Inflammatory macrophage (primary cell): Measurements from ENCODE around the gene TJP2.
"Not testable (repeated sequence)": the region's sequence is repeated elsewhere in the genome, so short reads cannot be mapped to it uniquely, and the experiment has no call there.

ENCODE experiments used
- DNase-seq, 2 donors: peaks; one replicate each; pipeline ENCODE4 v3.0.0-alpha.2; 2020 to 2022

TJP2 gene

DNA sequence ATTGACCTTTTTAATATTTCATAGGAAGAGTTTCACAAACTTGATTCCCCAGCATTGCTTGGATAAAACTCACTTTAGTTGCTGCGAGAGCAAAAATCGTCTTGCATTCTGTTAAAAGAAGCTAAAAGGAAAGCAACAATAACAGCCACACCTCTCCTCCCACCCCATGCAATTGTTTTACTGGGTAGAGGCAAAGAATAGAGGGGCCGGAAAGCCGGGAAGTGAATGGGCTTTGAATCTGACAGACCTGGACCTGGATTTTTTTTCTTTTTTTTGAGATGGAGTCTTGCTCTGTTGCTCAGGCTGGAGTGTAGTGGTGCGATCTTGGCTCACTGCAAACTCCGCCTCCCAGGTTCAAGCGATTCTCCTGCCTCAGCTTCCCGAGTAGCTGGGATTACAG is 9.5 kb upstream of the TJP2 start:
- not testable (repeated sequence) for DNase-seq

GRCh38 chr9:69165581-69165980 is 8.5 kb upstream of the TJP2 start:
- DNase-seq: no peak

DNA sequence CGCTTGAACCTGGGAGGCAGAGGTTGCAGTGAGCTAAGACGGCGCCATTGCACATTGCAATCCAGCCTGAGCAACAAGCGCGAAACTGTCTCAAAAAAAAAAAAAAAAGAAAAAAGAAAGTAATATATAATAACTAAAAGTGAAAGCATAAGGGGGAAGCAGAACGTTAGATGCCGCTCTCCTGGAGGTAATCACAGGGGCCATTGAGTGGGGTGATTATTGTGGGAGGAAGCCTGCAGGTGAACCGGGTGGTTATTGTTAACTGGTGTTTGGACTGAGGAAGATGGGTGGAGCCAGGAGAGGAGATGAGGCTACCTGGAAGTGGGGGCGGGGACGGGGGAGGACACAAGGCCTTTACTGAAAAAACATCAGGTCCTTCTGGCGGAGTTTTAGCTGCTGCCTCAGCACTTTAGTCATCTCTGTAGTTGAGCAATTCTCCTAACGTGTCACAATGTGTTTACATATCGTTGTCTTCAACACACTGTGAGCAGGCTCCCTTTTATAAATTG is 5.3 kb upstream of the TJP2 start:
- DNase-seq: peak; percentile 72 to 83

GRCh38 chr9:69170231-69170630 is 3.8 kb upstream of the TJP2 start:
- DNase-seq: no peak

DNA sequence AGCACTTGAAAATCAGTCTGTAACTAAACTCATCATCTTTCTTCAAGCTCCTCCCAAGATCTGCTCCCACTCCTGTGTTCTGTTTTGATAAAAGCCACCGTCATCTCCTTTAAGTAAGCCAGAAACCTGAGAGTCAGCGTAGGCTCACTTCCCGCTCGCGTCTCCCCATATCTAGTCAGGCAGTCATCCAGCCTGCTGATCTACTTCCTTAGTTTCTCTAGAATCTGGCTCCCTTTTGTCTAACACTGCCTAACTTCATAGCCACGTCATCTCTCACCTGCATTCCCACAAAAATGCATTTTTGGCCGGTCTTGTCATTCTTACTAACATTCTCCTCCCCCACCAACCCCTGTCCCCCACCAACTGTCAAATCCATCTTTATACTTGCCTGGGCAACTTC is 3.0 kb upstream of the TJP2 start:
- DNase-seq: peak; percentile 67 to 83

GRCh38 chr9:69171517-69171916 is 2.6 kb upstream of the TJP2 start:
- no peak for DNase-seq

GRCh38 chr9:69172895-69173294 is 1.2 kb upstream of the TJP2 start:
- DNase-seq: no peak

DNA sequence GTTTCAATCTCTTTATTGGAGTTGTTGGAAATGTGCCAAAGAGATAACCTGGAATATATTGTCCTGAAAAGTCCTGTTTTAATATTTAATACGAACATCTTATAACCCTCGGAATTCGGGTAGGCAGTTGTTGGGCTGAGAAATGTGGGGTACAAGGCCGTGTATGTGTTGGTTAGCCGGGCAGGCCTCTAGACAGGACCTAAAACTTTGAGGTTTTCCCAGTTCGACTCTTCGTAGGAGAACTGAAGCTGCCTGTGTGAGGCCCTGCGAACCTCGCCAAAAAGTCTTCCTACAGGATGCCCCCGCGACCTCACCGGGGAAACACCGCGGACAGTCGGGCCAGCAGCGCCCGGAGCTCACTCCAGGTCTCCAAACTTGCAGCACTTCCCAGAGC is 583 bp upstream of the TJP2 start:
- no peak for DNase-seq

GRCh38 chr9:69174616-69175463 is 763 bp downstream of the TJP2 start:
- DNase-seq: peak; percentile 64 to 88

DNA sequence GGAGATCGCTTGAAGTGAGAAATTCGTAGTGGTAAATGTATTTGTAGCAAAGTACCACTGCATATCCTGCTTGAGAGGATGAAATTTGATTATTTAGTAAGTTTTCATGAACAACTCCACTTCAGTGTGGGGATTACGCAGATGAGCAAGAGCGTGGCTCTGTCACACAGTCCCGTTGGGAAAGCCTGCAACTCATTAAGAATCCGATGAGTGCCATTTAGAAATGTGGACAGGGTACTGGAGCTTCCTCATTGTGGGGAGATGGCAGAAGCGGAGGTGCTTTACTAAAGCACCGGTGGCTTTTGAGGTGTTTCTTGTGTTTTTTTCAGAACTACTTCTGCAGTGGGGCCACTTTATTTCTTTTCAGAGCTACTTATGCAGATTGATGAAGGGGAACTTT is 1.4 kb downstream of the TJP2 start:
- DNase-seq: peak; percentile 51 to 64

DNA sequence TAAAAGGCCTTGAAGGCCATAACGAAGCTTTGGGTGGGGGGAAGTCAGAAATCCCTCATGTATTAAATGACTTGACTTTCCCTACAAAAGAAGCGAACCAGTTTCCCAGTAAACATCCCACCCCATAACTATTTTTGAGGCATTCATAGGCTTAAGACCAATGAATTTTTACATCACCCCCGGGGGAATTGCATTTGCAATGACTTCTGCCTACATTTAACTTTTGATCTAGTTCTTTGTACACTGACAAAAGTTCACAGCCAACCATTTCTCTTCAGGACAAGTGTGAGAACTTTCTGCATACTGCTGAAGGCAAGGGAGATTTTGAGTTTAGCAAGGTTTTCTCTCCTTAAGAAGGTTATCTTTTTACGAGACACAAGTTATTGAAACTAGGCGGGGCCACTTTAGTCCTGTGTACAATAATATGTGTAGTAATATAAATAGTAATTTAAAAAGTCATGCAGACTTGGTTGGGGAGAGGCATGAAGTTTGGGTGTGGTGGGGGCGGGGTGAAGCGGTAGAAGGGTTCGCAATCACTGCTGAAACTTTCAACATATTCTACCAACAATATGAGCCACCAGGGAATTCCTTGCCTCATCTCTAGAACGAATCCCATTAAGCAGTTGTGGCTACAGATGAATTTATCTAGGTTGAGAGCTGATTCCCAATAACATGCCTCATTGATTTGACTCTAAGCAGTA is 2.5 kb downstream of the TJP2 start:
- peak; percentile 16 to 40 for DNase-seq

DNA sequence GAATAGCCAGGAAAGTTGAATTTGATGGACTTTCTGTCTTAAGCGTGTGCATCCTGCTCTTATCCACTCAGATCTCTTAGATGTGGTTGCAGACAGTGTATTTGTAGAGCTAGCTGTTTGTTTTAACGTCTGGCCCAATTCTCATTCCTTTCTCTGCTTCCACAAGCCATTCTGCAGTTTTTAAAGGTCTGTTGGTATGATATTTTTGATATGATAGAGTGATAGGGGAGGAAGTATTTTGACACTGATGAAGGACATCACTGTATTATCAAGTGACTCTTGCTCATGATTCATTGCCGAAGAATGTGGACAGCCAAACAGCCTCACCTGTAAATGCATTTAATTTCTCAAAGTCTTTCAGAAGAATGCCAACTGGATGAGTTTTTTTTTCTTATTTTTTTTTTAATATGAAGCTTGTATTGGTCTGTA is 4.5 kb downstream of the TJP2 start:
- no peak for DNase-seq

GRCh38 chr9:69179037-69179436 is 5.0 kb downstream of the TJP2 start:
- DNase-seq: no peak

DNA sequence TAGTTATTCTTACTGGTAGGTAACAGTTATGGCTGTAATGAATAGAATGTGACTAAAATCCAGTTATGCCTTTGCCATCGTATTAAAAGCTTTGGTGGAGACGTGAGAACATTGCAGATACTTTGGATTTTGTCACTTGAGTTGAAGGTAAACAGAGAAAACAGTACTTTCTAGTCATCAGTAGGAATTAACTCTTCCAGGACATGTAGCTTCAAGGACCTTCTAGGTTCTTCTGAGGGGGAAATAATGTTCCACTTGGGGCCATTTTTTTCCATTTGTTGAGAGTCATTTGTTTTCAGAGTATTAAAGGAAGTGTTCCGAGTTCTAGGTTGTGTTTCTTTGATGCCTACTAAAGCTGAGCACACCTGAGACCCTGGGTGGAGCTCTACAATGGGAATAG is 6.1 kb downstream of the TJP2 start:
- DNase-seq: no peak

DNA sequence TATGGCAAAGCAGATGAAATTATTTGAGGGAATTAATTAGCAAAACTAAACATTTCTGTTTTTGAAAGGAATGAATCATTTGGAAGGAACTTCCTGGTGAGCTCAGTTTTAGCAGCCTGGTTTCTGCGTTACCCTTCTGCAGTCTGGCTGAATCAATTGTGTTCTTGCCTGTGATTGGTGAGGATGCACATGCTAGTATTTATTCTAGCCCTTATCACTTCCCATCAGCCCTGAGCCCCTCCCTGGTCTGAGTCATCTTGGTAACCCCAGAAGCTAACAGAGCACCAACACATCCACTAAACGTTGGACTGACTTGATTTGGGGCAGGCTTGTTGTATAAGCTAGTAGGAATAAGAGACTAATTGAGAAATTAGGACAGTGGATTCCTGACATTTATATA is 6.6 kb downstream of the TJP2 start:
- peak; percentile 39 to 51 for DNase-seq

DNA sequence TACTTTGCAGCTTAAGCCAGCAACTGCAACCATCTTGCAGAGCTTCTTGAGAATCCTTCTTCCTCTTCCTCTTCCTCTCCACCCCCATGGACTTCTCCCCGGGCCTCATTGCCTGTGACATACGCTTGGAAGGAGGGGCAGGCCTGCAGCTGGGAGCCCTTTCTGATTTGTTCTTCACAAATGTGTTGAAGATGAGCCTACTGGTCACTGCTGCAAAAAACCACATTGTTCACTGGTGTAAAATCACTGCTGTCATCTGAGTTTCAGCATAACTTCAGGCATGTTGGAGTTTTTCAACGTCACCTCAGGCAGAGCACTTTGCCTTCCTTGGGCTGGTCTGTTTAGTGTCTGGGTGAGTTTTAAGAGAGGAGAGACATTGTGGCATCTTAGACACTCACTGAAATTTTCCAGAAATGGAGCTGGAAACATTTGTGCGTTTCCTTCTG is 7.9 kb downstream of the TJP2 start:
- peak; percentile 87 for DNase-seq

DNA sequence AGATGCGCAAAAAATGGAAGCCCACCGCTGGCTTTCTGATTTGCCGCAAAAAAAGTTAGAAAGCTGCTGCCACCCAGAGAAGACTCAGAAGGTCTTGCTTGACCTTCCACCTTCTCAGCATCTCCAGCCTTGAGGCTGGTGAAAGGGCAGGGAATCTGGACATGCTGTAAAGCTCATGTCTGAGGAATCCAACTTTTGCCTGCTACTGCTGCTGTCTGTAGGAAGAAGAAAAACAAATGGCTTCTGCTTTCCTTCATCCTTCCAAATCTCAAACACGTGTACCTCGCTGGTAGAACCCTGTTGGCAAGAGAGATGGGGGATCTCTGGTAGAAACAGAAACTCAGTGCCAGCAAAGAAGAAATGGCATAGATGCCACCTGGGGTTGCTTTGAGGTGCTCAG is 10.2 kb downstream of the TJP2 start:
- no peak for DNase-seq

DNA sequence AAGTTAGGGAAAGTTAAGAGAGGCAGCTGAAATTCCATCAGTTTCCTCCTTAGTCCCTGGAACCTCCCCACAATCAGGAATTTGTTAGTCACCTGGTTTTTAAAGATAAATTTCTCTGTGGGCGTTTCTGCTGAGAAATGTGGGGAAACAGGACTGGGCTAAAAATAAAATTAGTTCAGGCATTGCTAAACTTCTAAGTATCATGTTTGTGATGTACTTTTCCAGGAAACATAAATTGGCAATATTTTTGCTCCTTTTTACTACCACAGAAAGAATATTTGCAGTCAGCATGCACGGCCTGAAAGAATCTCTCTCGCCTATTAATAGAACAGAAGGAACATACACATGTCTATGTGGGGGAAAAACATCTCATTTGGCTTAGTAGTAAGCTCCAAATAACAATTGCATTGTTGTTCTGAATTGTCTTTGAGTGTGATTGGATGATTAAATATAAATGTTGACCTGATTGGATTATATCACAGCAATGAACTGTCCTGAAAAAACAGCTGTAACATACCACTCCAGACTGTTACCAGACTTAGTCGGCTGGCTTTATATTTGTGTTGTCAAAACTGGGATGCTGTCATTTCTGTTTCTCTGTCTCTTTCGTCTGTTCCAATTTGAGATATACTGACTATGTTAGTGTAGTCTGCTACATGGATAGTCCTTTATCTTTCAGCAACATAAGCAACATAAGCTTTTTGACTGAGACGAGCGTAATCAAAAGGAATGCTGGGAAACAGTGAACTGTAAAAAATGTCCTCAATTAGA is 12.9 kb downstream of the TJP2 start:
- peak; percentile 36 to 51 for DNase-seq

DNA sequence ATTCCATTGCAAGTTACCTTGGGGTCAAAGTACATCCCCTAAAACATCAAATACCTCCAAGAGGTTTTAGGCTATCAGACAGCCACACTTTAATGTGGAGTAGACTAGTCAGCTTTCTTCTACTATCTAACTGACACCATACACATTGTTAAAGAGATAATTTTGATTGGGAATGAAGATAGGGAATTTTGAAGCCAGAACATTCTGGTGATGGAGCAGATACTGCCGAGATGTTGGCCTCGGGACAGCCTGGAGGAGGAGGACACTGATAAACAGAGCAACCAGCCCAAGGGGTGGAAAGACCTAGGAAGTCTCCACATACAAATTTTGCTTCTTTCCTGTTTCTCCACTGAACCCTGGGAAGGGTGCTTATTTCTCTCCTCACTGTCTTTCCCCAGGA is 14.9 kb downstream of the TJP2 start:
- DNase-seq: no peak

DNA sequence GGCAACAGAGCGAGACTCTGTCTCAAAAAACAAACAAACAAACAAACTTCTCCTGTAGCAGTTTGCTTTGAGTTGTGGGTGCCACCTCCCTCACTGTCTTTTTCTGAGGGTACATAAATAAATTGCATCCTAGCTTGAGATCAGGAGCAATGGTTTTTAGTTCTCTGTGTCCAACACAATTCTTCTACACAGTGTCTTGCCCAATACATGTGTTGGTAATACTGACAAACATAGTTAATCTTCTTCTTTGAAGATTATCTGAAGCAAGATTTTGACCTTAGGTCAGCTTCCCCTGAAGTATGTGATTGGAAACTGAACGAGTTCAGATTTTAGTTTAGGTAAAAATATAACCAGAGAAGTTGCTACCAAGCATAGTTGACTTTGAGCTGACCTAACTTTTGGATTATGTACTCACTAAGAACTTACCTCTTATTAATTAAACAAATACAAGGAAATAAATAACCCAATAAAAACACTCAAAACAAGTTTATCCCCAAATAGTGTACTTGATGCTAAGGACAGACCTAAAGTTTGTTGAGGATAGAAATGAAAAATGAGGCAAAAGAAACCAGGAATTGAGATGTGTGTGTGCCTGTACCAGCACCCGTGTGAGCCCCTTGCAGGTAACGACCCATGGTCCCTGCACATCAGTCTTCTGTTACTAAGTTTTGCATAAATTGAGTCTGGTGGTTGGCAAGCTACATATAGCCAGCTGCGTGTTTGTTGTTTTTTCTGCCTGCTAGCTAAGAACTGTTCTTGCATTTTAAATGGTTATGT is 16.2 kb downstream of the TJP2 start:
- no peak for DNase-seq

- DNase-seq: no peak
Measured at GRCh38 chr9:69190863-69191181, 16.7 kb downstream of the TJP2 start.

DNA sequence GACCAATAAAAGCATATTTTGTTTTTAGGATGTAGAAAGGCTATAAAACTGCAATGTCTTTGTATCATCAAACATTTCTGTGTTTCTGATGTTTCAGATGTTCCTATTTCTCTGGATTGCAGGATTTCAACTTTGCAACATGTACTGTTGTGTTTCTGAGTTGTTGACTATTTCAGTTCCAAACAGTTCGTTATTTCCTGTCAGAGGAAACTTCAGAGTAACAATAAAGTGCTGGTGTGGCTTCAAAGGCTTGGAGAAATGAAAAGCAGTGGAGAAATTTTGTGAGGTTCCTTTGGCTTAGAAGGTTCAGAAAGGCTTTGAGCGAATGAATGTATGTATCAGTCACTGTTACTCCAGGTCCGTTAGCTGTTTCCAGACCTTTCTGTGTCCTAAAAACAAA is 17.2 kb downstream of the TJP2 start:
- DNase-seq: no peak
